ENCODE data around the gene CCDC187. TPM values are rescaled to one million over a fixed set of nuclear protein-coding genes. Genes with fewer than 3 reads are reported as not detected.

Gene CCDC187
- total RNA-seq, 1 donor from 2014 or later, result 0.07 TPM

DNA sequence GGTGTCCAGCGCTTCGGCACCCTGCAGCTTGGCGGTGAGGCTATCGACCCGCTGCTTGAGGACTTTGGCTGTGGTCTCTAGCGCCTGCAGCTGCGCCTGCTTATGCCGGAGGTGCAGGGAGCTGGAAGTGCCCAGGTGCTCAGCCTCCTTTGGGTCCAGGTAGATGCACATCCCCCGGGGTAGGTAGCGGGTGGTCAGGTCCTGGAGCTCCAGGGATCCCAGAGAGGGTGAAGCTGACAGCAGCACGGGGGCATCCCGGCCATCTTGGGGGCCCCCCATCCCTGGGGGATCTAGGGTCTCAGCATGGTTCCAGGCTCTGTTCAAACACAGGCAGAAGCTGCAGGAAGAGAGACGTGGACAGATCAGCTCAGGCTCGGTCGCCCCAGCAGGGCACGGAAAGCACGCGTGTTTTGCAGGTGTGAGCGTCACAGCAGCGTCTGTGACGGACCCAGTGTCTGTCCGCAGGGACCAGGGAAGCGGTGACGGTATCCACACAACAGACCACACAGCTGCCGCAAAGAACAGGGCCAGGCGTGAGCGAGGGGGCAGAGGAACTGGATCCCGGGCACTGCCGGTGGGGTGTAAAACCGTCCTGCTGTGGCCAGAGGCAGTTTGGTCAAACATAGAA, 17.4 kb downstream of the CCDC187 start:
- DNase-seq (ENCODE audit: low read depth, low spot score), result no peak
- Mint-ChIP-seq H3K4me3 (no peak overlapping the region), H3K4me1 (no peaks in the 10 kb centered on the region), H3K9me3 (no peaks in the 10 kb centered on the region), H3K27me3 (ENCODE audit: low read depth) (peaks cover 6% of the 10 kb centered on the region), H3K27ac (ENCODE audit: unreplicated experiment) (no peak overlapping the region), H3K36me3 (ENCODE audit: low read depth) (no peaks in the 10 kb centered on the region)
- TF ChIP-seq, protein P1, sequence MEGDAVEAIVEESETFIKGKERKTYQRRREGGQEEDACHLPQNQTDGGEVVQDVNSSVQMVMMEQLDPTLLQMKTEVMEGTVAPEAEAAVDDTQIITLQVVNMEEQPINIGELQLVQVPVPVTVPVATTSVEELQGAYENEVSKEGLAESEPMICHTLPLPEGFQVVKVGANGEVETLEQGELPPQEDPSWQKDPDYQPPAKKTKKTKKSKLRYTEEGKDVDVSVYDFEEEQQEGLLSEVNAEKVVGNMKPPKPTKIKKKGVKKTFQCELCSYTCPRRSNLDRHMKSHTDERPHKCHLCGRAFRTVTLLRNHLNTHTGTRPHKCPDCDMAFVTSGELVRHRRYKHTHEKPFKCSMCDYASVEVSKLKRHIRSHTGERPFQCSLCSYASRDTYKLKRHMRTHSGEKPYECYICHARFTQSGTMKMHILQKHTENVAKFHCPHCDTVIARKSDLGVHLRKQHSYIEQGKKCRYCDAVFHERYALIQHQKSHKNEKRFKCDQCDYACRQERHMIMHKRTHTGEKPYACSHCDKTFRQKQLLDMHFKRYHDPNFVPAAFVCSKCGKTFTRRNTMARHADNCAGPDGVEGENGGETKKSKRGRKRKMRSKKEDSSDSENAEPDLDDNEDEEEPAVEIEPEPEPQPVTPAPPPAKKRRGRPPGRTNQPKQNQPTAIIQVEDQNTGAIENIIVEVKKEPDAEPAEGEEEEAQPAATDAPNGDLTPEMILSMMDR (conservative IDR thresholded peaks at IDR 0.05), result no peak

GRCh38 chr9:136285501-136286358, 18.2 kb downstream of the CCDC187 start:
- DNase-seq (ENCODE audit: low read depth, low spot score), result no peak
- Mint-ChIP-seq H3K4me1 (no peaks in the 10 kb centered on the region), H3K27ac (ENCODE audit: unreplicated experiment) (no peak overlapping the region), H3K36me3 (ENCODE audit: low read depth) (no peaks in the 10 kb centered on the region), H3K9me3 (no peaks in the 10 kb centered on the region), H3K27me3 (ENCODE audit: low read depth) (peaks cover 6% of the 10 kb centered on the region), H3K4me3 (no peak overlapping the region)
- TF ChIP-seq, protein P1 (conservative IDR thresholded peaks at IDR 0.05), result no peak

GRCh38 chr9:136284951-136285350, 18.9 kb downstream of the CCDC187 start:
- DNase-seq (ENCODE audit: low read depth, low spot score), result no peak
- H3K27ac Mint-ChIP-seq (ENCODE audit: unreplicated experiment), result no peak overlapping the region
- peaks cover 6% of the 10 kb centered on the region for H3K27me3 Mint-ChIP-seq (ENCODE audit: low read depth)
- H3K9me3 Mint-ChIP-seq, result no peaks in the 10 kb centered on the region
- no peak overlapping the region for H3K4me3 Mint-ChIP-seq
- no peaks in the 10 kb centered on the region for H3K36me3 Mint-ChIP-seq (ENCODE audit: low read depth)
- TF ChIP-seq, protein P1 (conservative IDR thresholded peaks at IDR 0.05), result no peak
- H3K4me1 Mint-ChIP-seq, result no peaks in the 10 kb centered on the region

GRCh38 chr9:136284311-136284710, 19.6 kb downstream of the CCDC187 start:
- TF ChIP-seq, protein P1 (conservative IDR thresholded peaks at IDR 0.05), result no peak

DNA sequence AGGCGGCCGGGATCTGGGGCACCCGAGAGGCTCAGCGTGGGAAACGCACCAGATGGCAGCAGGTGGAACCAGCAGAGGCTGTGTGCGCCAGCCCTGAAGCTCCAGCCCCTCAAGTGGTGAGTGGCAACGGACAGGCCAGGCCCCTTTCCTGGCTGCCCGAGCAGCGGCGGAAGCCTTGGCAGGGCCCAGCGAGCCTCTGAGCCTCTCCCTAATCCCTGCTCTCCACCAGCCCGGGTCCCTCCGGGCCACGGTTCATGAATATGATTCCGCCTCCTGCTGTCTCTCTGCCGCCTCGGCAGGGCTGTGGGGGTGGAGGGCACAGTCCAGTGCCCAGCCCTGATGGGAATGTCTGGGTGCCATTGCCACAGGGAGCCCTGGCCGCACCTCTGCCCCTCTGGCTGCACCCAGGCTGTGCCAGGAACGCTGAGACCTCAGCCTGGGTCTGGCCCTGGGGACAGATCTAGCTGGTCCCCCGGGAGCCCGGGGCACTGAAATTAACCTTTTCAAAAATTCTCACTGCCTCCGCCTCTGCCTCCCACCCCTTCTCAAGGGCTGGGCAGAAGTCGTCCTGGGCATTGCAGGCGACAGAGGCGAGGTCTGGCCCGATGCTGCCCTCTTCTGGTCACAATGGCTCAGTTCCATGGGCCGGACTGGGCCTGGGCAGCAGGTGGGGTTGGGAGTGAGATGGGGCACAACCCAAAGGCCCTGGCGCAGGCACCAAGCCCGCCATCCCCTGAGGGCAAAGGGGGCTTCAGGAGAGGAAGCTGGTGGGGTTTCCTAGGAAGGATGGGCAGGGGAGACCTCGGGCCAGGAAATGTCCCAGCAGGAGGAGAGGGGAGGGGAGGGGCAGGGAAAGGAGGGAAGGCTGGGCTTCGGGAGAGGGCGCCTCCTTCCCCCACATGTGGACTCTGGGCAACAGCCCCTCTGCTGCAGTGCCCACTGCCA, 20.3 kb downstream of the CCDC187 start:
- Mint-ChIP-seq H3K36me3 (ENCODE audit: low read depth) (no peaks in the 10 kb centered on the region), H3K27ac (ENCODE audit: unreplicated experiment) (no peak overlapping the region)
- TF ChIP-seq, protein P1 (conservative IDR thresholded peaks at IDR 0.05), result peak; percentile 89

More at GRCh38 chr9:136284311-136284710, 19.6 kb downstream of the CCDC187 start:
- no peaks in the 10 kb centered on the region for H3K36me3 Mint-ChIP-seq (ENCODE audit: low read depth)
- peaks cover 6% of the 10 kb centered on the region for H3K27me3 Mint-ChIP-seq (ENCODE audit: low read depth)
- no peaks in the 10 kb centered on the region for H3K4me1 Mint-ChIP-seq
- no peak overlapping the region for H3K4me3 Mint-ChIP-seq
- no peak for DNase-seq (ENCODE audit: low read depth, low spot score)
- no peaks in the 10 kb centered on the region for H3K9me3 Mint-ChIP-seq
- H3K27ac Mint-ChIP-seq (ENCODE audit: unreplicated experiment), result no peak overlapping the region

More for the DNA sequence above, 20.3 kb downstream of the CCDC187 start:
- H3K27me3 Mint-ChIP-seq (ENCODE audit: low read depth), result peaks cover 8% of the 10 kb centered on the region
- no peaks in the 10 kb centered on the region for H3K4me1 Mint-ChIP-seq
- H3K4me3 Mint-ChIP-seq, result no peak overlapping the region
- DNase-seq (ENCODE audit: low read depth, low spot score), result peak; percentile 89
- H3K9me3 Mint-ChIP-seq, result no peaks in the 10 kb centered on the region

All from neural crest cell (in vitro differentiated cells).